Glomerular endothelial cell (primary cell): ENCODE results near the gene MYLK2. TPM values are rescaled to one million over a fixed set of nuclear protein-coding genes. Genes with fewer than 3 reads are reported as not detected.

ENCODE experiments used
- DNase-seq: peaks from one replicate; pipeline ENCODE4 v3.0.0-alpha.2; 2011; ENCODE audit warnings: low read depth, low spot score; ENCODE audit errors: extremely low read depth
- total RNA-seq: library from RNA; depleted of rRNA; stranded (reverse); fragments of >200 nt; gene quantifications from 2 replicates; pipeline ENCODE4 v1.2.3, GENCODE V29; 2015

MYLK2 gene
- total RNA-seq, 1 donor from 2014 or later: 4.1 TPM

GRCh38 chr20:31851240-31851955 is 32.2 kb downstream of the MYLK2 start:
- no peak for DNase-seq

GRCh38 chr20:31853481-31853880 is 34.3 kb downstream of the MYLK2 start:
- no peak for DNase-seq

GRCh38 chr20:31856516-31856915 is 37.4 kb downstream of the MYLK2 start:
- no peak for DNase-seq

DNA sequence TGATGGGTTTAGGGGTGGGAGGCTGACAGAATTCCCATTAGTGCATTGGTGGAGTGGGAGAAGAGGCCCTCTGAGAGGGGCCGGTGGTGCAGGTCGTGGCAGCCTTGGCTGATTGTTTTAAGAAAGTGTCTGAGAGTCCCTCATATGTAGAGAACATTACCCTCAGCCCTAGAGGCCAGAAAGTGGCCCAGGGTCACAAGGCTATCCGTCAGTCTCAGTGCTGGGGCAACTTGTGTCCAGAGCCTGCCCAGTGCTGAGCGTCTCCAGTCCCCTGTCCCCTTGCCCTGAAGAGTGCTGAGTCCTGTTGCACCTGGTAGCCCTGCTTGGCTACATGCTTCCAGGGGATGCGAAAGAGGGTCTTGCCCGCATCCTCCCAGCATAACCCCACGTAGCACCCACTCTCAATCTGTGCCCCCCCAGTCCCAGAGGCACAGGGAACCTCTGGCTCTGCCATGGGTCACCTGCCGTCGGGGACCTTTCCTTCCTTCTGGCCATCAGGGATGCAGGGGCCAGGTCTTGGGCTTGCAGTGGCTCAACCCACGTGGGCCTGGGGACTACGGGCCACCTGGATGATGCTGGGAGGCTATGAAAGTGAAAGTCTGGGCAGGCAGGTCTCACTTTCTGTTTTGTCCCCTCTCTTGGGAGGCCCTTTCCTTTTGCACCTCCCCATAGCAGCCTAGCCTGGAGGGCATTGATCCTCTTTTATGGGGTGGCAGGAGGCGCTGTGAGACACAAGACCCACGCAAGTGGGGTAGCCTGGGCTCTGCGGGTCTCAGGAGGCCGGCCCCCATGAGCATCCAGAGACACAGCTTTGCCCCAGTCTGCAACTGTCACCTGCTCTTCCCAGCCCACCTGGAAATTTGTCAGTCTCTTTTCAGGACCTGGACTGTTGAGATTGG is 39.0 kb downstream of the MYLK2 start:
- DNase-seq: no peak

DNA sequence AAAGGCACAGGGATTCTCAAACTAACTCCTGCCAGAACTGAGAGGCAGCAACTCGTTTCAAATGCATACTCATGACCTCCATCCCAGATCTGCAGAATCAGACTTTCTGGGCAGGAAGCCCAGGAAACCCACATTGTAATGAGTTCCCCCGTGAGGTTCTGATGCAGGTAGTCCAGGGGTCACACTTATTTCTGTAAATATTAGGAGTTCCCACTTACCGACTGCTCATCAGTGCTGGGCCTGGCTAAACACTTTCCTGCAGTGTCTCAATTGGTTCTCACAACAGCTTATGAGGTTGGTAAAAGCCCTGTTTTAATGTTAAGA is 39.6 kb downstream of the MYLK2 start:
- no peak for DNase-seq

DNA sequence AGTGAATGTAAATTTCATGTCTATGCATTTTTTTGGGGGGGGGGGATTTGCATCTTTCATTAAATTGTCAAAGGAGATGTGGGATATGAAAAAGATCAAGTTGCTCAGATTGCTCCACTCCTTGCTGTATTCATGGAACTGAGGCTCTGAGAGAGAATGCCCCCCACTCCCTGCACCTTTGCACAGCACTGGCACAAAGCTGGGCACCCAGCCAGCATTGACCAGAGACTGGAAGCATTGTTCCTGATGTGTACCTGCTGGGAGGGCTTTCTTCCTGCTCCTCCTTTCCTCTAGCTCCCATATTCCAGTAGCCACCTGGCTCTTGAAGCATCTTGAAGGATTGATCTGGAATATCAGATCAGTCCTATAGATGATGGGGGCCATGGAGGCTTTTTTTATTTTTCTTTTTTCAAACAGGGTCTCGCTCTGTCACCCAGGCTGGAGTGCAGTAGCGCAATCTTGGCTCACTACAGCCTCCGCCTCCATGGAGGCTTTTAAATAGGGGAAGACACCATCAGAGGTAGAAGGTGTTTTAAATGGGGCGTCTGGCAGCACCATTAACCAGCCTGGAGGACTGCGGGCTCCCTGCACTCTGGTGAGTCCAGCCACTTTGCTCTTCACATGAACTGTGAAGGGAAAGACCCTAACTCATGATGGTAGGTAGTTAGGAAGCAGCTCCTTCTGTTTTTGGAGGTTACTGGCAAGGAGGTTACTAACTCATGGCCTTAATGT is 40.3 kb downstream of the MYLK2 start:
- no peak for DNase-seq

- DNase-seq: no peak
These were observed 40.8 kb downstream of the MYLK2 start for GRCh38 chr20:31859998-31860380.

DNA sequence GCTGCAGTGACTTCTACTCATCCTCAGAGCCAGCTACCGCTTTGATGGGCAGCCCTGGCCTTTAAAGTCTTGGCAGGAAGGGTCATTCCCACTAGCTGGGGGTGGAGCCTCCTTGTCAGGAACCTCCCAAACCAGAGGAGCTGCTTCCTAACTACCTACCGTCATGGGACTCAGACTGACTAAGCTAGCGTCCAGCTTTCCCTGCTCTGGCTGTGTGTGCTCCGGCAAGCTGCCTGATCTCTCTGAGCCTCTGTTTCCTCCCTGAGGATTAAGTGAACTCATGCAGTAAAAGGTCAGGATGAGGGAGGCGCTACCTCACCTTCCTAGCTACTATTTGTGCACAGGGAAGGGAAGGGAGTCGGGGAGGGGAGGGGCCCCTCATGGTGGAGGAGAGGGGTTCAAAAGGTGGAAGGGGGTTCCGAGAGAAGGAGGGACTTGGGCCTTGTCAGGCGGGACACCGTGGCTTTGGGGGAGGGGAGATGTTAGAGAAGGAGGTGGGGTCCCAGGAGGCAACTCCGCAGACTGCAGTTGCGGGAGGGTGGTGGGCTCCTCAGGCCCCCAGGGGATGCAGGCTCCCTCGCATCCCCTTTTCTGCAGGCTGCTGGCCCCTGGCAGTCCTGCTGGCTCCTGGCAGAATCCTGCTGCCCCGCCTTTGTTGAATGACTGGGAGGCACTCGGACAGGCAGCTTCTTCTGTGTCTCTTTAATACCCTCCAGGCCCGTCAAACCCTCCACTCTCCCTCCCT is 41.4 kb downstream of the MYLK2 start:
- no peak for DNase-seq

DNA sequence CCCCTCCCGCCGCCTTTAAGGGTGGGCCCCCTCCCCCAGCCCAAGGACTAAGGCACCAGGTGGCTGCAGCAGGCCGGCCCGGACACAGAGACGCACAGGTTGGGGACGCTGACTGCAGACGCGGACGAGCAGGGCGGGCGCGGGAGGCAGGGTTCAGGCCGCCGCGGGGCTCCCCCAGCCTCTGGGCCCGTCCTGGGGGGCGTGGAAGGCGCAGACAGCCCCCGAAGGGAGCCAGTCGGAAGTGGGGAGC is 41.9 kb downstream of the MYLK2 start:
- DNase-seq: no peak

GRCh38 chr20:31861385-31862156 is 42.4 kb downstream of the MYLK2 start:
- DNase-seq: no peak

DNA sequence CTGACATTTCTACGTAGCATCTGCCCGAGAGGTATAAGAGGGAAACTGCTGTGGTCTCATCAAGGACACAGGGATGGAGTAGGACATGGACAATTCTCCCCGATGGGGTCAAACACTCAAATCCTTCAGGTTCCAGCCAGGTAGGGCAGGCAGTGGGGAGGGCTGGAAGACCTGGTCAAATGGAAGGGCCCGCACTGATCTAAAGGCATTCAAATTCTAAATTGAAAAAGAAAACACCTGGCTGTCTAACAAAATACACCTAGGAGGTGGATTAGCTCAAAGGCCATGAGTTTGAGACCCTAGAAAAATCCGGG is 43.0 kb downstream of the MYLK2 start:
- DNase-seq: no peak

GRCh38 chr20:31862506-31862905 is 43.4 kb downstream of the MYLK2 start:
- DNase-seq: no peak

- DNase-seq: no peak
These were observed 44.3 kb downstream of the MYLK2 start for GRCh38 chr20:31863296-31864085.

GRCh38 chr20:31864521-31865400 is 45.6 kb downstream of the MYLK2 start:
- no peak for DNase-seq

DNA sequence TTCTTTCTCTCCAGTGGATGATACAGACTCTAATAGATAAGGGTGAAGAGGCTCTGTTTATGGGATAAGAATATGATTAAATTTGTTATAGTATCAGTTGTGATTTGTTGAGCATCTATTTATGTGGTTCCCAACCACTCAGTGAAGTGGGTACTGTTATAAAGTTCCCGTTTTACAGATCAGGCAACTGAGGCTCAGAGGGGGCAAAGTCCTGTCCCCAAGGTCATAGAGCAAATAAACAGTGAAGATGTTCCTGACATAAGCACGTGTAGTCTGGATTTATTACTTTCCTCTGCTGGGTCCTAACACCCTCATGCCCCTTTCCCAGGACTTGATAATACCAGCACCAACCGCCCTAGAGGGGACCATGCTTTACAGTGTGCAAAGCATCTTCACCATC is 47.1 kb downstream of the MYLK2 start:
- DNase-seq: no peak

DNA sequence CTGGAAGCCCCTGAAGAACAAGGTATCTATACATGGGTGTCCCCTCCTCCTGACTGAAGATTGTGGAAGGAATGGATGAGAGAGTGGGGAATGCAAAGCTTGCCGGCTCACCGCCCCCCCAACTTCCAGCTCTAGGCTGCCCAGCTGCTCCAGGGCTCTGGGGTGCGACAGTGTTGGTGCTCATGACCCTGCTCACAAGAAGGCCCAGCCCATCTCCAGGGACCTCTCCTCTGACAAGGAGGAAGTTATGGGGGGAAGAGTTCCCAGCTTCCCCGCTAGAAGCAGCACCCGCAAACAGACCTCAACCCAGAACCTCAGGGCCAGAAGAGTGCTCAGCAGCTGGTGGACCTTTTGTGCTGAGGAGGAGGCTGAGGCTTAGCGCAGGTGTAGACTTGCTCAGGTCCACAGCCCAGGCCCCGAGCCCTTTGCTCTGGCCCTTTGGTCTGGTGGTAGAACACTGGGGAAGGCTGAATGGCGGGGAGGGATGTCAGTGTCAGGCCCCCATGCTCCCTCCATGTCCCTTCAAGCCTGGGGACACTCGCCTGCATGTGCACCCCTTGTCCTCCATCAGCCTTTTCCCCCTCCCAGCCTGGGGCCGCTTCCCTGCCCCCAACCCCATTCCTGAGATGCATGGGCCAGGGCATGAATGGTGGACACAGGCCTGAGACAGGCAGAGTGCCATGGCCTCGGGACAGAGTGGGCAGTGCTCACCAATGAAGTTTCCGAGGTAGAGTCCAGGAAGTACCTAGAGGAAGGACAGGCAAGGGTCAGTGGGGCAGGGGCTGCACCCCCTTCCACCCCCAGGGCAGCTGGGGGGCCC is 49.9 kb downstream of the MYLK2 start:
- no peak for DNase-seq

DNA sequence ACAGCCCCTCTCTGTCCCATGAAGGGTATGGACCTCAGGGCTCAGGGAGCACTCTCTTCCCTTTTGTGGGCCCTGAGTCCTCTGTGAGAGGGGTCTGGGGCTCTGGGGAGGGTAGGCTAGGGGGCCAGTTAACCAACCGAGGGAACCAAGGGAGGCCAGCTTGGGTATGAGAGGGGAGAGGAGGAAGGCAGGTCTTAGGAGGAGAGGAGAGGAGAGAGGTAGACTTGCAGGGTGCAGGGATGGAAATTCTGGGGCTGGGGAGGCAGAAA is 50.5 kb downstream of the MYLK2 start:
- no peak for DNase-seq
